ENCODE results near the gene IL1RAP. TPM values are rescaled to one million over a fixed set of nuclear protein-coding genes. Genes with fewer than 3 reads are reported as not detected.
A peak's percentile ranks its signal among the peaks of the same experiment; 100 is the strongest.

The IL1RAP gene
- total RNA-seq, 2 donors from 2014 or later = 19.5 to 28.8 TPM

DNA sequence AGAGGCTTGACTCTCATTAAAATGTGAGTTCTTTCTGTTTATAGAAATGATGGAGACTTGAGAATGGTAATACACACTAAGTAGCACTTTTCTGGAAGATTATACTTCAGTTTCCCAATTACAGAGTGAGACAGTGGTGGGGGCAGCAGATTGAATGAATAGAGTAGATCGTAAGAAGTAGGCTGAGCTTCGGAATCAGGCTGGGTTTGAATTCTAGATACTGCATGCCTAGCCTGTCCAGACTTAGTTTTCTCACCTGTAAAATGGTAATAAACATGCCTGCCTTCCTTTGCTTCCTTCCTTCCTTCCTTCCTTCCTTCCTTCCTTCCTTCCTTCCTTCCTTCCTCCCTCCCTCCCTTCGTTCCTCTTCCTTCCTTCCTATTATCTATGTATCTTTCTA, 8.1 kb downstream of the IL1RAP start:
- Mint-ChIP-seq H3K36me3 (peaks cover 6% of the 10 kb centered on the region), H3K4me1 (ENCODE audit: low read depth in 2 of 2) (peaks cover 13 to 18% of the 10 kb centered on the region in 2 donors), H3K9me3 (no peaks in the 10 kb centered on the region), H3K27me3 (no peaks in the 10 kb centered on the region), H3K4me3 (no peak overlapping the region), H3K27ac (no peak overlapping the region)
- no peak for ATAC-seq
- no peak for DNase-seq (ENCODE audit: low spot score)

DNA sequence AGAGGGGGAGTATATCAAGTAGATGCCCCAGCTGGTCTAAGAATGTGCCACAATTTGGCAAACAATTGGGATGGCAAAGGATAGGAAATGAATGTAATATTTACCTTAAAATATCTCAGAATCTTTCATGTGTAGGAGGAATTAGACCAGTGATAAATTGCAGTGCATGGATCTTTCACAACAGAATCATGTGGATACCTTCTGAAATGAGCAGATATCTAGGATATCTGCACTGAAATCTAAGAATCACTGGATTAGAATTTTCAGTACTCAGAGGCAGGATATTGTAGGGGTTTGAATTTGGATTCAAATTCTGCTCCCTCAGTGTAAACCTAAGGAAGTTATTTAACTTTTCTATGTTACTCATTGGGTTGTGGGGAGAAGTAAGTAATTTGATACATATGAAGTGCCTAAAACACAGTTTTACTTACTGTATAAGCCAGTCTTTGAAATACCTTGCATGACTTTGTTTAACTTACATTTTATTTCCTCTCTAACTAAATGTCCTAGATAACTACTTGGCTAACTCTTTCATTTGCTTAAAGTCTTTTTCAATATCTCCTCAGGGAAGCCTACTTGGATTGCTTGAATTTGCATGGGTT, 8.8 kb downstream of the IL1RAP start:
- DNase-seq (ENCODE audit: low spot score) = no peak
- Mint-ChIP-seq H3K27ac (no peak overlapping the region), H3K27me3 (no peaks in the 10 kb centered on the region), H3K4me3 (no peak overlapping the region), H3K4me1 (ENCODE audit: low read depth in 2 of 2) (peaks cover 6 to 11% of the 10 kb centered on the region in 2 donors), H3K36me3 (peaks cover 6% of the 10 kb centered on the region), H3K9me3 (no peaks in the 10 kb centered on the region)
- no peak for ATAC-seq

DNA sequence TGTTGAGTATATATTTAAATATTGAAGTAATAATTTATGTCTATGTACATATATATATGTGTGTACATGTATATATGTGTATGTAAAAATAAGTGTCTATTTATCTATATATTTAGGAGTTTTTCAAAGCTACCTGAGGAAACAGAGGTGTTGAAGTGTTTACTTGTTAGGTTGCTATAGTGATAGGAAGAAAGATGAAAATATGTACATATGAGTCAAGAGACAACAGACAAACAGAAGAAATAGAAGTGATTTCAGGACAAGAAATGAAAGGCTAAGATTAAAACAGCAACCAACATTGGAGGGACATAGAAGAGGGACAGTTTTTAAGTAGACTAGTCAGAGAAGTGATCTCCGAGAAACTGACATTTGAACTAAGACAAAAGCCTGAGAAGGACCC, 11.1 kb downstream of the IL1RAP start:
- Mint-ChIP-seq H3K9me3 (no peaks in the 10 kb centered on the region), H3K27me3 (no peaks in the 10 kb centered on the region), H3K36me3 (peaks cover 7% of the 10 kb centered on the region), H3K4me1 (ENCODE audit: low read depth in 2 of 2) (peaks cover 5 to 9% of the 10 kb centered on the region in 2 donors), H3K27ac (no peak overlapping the region), H3K4me3 (no peak overlapping the region)
- ATAC-seq = no peak
- no peak for DNase-seq (ENCODE audit: low spot score)

DNA sequence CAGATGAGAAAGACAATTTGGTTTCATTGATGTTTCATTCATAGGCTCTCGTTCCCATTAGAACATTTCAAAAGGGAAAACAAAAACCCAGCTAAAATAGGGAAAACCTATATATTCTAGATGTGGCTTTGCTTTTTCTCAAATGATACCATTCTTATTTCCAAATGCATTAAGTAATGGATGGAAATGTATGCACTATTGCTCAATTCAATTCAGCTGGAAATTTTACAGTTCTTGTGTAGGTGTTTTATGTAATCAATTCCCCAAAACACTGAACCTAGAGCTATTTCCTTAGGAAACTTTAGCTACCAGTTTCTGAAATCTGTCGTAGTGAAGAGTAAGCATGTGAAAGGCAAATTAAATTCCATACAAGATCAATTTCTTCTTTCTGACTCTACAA, 11.7 kb downstream of the IL1RAP start:
- ATAC-seq = no peak
- H3K9me3 Mint-ChIP-seq = no peaks in the 10 kb centered on the region
- peaks cover 5 to 9% of the 10 kb centered on the region in 2 donors for H3K4me1 Mint-ChIP-seq (ENCODE audit: low read depth in 2 of 2)
- H3K36me3 Mint-ChIP-seq = peaks cover 7% of the 10 kb centered on the region
- H3K27ac Mint-ChIP-seq = no peak overlapping the region
- H3K27me3 Mint-ChIP-seq = no peaks in the 10 kb centered on the region
- no peak for DNase-seq (ENCODE audit: low spot score)
- no peak overlapping the region for H3K4me3 Mint-ChIP-seq

DNA sequence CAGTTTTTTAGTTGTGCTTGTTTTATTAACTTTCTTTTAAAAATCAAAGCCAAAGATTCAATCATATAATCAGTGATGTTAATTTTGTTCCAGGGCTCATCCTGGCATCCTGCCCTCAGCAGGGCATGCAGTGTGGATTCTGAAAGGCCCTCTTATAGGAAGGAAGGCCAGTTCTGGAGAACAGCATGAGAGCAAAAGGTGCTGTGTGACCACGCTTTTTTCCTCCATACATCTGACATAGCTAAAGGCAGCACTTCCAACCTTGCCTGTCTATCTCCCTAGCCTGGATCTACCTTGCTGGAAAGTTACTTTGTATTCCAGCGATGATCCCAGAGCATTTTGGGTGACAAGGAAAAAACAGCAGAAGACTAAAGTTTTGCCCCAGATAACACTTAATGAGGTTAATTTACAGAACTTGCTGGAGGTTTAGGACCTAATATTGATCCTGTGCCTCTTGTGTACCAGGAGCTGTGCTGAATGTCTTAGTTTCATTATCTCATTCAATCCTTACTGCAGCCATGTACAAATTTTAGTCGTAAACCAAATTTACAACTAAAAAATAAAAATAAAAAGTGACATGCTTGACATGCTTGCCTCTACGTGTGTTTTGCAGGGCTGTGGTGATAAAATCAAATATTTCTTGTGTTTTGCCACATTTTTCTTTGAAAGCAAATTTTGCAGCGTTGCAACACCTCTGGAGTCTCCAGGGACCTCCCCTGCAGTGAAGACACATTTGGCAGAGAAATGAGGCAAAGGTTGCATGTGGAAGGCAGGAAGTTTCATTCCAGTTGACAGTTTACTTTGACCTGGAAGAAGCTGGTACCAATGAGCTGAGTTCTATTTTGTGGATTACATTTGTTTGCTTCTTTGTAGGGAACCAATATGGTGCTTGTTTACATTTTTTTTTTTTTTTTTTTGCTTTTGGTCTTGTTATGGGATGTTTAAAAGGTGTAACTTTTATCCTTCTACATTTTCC, 13.2 kb downstream of the IL1RAP start:
- Mint-ChIP-seq H3K27ac (no peak overlapping the region), H3K4me1 (ENCODE audit: low read depth in 2 of 2) (peaks cover 5 to 15% of the 10 kb centered on the region in 2 donors), H3K4me3 (no peak overlapping the region), H3K27me3 (no peaks in the 10 kb centered on the region), H3K9me3 (no peaks in the 10 kb centered on the region), H3K36me3 (peaks cover 7% of the 10 kb centered on the region)
- ATAC-seq = no peak
- DNase-seq (ENCODE audit: low spot score) = no peak

DNA sequence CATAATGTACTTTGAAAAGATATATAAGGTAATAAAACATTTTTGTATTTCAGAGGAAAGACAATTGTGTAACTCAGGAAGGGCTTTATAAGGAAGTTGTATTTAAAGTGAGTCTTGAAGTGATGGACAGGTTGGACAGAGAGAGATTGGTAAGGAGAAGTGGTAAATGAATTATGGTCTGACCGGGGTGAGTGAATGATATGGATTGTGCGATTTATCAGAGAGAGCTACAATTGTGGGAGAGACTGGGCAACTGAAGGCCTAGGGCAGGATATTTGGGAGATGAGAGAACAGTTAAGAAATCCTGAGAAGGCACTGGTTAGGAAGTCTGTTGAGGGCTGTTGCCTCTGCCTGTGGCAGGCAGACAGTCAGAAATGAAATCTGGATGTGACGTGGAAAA, 14.8 kb downstream of the IL1RAP start:
- Mint-ChIP-seq H3K27ac (no peak overlapping the region), H3K9me3 (no peaks in the 10 kb centered on the region), H3K4me3 (no peak overlapping the region), H3K4me1 (ENCODE audit: low read depth in 2 of 2) (peaks cover 5 to 20% of the 10 kb centered on the region in 2 donors), H3K27me3 (no peaks in the 10 kb centered on the region), H3K36me3 (peaks cover 7% of the 10 kb centered on the region)
- ATAC-seq (no peak), DNase-seq (ENCODE audit: low spot score) (no peak)

DNA sequence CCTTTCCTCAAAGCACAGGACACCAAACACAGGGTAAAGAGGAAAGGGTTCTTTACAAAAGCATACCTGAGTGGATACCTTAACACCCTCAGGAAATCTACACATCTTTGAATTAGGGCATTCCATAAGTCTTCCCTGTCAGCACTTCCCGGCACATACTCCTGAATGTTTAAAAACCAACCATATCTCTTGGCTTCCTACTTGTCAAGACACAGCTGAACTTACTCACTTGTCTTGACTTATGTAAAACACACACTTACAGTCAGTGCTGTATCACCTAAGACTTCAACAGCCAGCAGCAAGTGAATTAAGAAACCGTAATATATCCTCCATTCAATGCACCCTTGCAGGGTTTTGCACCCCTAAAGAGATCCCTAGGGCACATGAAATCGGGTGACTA, 17.5 kb downstream of the IL1RAP start:
- DNase-seq (ENCODE audit: low spot score) (no peak), ATAC-seq (no peak)
- H3K27ac Mint-ChIP-seq = no peak overlapping the region
- H3K9me3 Mint-ChIP-seq = no peaks in the 10 kb centered on the region
- no peaks in the 10 kb centered on the region for H3K27me3 Mint-ChIP-seq
- peaks cover 12 to 25% of the 10 kb centered on the region in 2 donors for H3K4me1 Mint-ChIP-seq (ENCODE audit: low read depth in 2 of 2)
- peaks cover 7% of the 10 kb centered on the region for H3K36me3 Mint-ChIP-seq
- no peak overlapping the region for H3K4me3 Mint-ChIP-seq

DNA sequence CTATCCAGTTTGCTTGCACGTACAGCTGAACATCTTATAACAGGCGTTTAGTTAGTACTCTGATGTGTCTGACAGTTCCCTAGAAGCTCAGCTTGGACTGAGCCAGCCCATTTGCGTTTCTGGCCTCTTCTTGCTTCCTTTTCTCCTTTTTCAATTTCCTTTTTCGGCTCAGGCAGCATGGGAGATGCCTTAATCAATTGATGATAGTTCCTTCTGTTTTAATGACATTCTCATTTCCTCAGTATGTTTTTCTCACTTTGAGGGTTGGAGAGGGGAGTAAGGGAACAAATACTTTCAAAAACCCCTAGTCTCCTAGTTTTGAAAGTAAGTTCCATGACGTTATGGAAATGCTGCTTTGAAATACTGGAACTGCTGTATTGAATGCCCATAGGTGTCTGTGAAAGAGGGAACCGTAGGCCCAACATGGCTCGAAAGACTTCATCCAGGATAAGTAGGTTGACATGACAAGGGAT, 18.9 kb downstream of the IL1RAP start:
- Mint-ChIP-seq H3K36me3 (peaks cover 7% of the 10 kb centered on the region), H3K4me3 (no peak overlapping the region), H3K27ac (peak overlapping the region in 1 of 2 donors; percentile 24), H3K27me3 (no peaks in the 10 kb centered on the region), H3K9me3 (no peaks in the 10 kb centered on the region), H3K4me1 (ENCODE audit: low read depth in 2 of 2) (peaks cover 16 to 27% of the 10 kb centered on the region in 2 donors)
- DNase-seq (ENCODE audit: low spot score) = no peak
- no peak for ATAC-seq

DNA sequence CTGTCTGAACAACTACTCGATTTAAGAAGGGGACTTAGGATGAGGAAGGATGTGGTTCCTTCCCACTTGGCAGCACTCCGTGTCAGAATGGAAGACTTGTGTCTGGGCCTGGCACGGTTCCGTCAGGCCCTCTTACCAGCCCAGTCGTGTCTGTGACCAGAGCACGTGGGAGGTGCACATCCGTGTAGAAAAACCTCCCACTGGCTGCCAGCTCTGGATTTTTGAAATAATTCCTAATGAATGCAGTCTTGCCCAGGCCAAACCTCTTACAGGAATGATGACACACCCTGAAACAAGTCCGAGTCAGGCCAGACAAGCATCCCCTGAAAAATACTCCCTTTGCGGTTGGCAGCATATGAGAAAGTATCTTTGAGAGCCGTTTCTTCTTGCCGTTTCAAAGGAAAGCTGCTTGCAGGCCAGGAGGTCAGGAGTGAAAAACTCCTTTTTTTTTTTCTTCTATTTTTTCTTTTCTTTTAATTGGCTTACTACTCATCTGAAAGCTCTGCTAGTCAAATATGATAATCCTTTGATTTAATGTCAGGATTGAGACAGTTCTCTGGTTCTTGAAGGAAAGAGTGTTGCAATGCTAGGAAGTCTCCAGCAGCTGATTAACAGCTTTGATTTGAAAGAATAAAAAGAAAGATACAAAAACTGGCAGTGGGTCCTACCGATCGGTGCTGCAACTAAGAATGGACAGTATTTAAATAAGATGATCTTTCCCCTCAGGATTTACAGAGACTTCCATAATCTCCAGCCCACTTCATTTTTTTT, 19.8 kb downstream of the IL1RAP start:
- Mint-ChIP-seq H3K27me3 (no peaks in the 10 kb centered on the region), H3K36me3 (peaks cover 3% of the 10 kb centered on the region), H3K4me1 (ENCODE audit: low read depth in 2 of 2) (peaks cover 21 to 32% of the 10 kb centered on the region in 2 donors), H3K4me3 (no peak overlapping the region), H3K27ac (no peak overlapping the region), H3K9me3 (no peaks in the 10 kb centered on the region)
- ATAC-seq = no peak
- no peak for DNase-seq (ENCODE audit: low spot score)

DNA sequence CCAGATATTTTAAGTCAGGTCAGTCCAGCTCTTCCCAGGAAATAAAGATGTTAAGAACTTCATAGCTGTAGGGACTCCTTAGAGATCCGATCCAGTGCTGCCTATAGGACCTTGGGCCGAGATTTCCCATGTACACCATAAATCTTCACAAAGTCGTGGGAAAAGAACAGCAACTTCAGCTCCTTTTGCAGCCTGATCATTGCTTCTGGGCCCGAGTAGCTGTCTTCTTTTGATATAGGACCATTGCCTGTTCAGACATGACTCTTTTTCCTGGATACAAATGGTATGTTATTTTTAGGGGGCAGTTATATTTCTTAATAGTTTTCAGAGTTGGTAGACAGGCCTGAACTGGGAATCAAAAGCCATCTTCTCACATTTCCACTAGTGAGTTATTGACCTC, 20.5 kb downstream of the IL1RAP start:
- Mint-ChIP-seq H3K9me3 (no peaks in the 10 kb centered on the region), H3K4me1 (ENCODE audit: low read depth in 2 of 2) (peaks cover 21 to 33% of the 10 kb centered on the region in 2 donors), H3K27me3 (no peaks in the 10 kb centered on the region), H3K27ac (no peak overlapping the region), H3K4me3 (no peak overlapping the region), H3K36me3 (no peaks in the 10 kb centered on the region)
- DNase-seq (ENCODE audit: low spot score) (no peak), ATAC-seq (no peak)

DNA sequence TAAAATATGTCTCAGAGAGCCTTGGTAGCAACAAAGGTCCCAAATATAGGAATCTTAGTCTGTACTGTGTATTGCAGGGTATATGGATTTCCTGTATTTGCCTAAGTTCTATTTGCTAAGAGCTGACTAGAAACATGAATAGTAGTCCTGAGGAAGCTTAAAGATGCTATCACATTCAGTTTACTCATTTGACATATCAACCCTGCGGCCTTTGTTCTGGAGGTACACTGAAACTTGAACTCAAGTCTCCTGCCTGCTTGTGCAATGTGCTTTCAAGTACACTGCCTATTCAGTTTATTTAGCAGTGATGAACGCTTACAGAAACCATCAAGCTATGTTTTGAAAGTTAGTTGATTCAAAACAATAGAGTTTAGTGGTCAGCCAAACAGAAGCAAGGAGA, 21.1 kb downstream of the IL1RAP start:
- Mint-ChIP-seq H3K27me3 (no peaks in the 10 kb centered on the region), H3K36me3 (no peaks in the 10 kb centered on the region), H3K4me1 (ENCODE audit: low read depth in 2 of 2) (peaks cover 21 to 34% of the 10 kb centered on the region in 2 donors), H3K9me3 (no peaks in the 10 kb centered on the region), H3K4me3 (no peak overlapping the region), H3K27ac (no peak overlapping the region)
- peak in 1 of 2 donors; percentile 57 for ATAC-seq
- DNase-seq (ENCODE audit: low spot score) = no peak

DNA sequence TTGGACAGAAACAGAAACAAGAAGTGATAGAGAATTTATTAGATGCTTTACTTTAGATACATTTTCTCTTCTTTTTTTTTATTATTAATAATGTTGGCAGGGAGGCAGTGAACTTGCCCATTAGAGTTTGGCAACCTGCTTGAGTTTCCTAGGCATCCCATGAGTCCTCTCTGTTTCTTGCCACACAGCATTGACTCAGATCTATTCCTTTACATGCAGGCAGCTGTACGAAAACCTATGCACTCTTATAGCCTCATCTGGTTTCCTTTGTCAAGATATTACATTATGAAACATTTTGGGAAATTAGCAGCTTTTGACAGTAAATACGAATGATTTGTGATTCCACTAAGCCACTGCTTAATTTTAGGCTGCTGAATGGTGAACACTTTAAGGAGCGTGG, 23.3 kb downstream of the IL1RAP start:
- no peak overlapping the region for H3K4me3 Mint-ChIP-seq
- ATAC-seq (no peak), DNase-seq (ENCODE audit: low spot score) (no peak)
- no peaks in the 10 kb centered on the region for H3K27me3 Mint-ChIP-seq
- no peaks in the 10 kb centered on the region for H3K36me3 Mint-ChIP-seq
- no peak overlapping the region for H3K27ac Mint-ChIP-seq
- no peaks in the 10 kb centered on the region for H3K9me3 Mint-ChIP-seq
- H3K4me1 Mint-ChIP-seq (ENCODE audit: low read depth in 2 of 2) = peaks cover 21 to 28% of the 10 kb centered on the region in 2 donors

DNA sequence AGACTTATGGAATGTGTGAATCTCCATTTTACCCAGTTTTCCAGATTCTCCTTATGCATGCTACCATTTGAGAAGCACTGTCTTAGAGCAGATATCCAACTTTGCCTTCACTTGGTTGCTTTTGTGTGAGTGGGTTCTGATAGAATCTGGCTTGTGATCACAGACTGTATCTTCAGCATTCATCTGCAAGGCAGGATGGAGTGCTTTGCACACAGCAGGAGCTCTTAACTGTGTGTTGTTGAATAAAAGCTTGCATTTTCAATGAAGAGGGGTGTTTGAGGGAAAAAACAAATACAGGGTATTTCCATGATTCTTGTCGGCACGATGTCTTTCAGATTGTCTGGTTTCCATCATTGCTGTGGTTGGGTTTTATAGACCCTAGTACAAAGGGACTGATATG, 24.4 kb downstream of the IL1RAP start:
- peaks cover 23 to 24% of the 10 kb centered on the region in 2 donors for H3K4me1 Mint-ChIP-seq (ENCODE audit: low read depth in 2 of 2)
- no peaks in the 10 kb centered on the region for H3K9me3 Mint-ChIP-seq
- H3K4me3 Mint-ChIP-seq = no peak overlapping the region
- no peaks in the 10 kb centered on the region for H3K27me3 Mint-ChIP-seq
- DNase-seq (ENCODE audit: low spot score) = no peak
- ATAC-seq = no peak
- H3K27ac Mint-ChIP-seq = no peak overlapping the region
- H3K36me3 Mint-ChIP-seq = no peaks in the 10 kb centered on the region

All from natural killer cell treated with Interleukin-12 subunit alpha and Interleukin-12 subunit beta and Interleukin-15 and Interleukin-18, amount 100 ng/mL, for 72 hours (primary cell).